Body of pancreas (tissue), 4 donors: Measurements from ENCODE around the gene CACNA1F. TPM values are rescaled to one million over a fixed set of nuclear protein-coding genes. Genes with fewer than 3 reads are reported as not detected.

Experiments used
- ATAC-seq: fragments of 150-250 bp; one replicate; pipeline ENCODE4 v1.9.1; 2016
- DNase-seq, 4 donors: peaks; one replicate each; pipeline ENCODE4 v3.0.0-alpha.2; 2019
- H3K27ac ChIP-seq, 4 donors: fragments of 200-600 bp; sonication (generic); 1 replicate in 3 of 4; 2 replicates in 1 of 4; pipeline versions ENCODE4 v1.5.1 to v1.6.1; 2016 to 2019; ENCODE audit warnings: mild to moderate bottlenecking in 1 of 4, mixed read lengths in 1 of 4, moderate library complexity in 1 of 4
- H3K27me3 ChIP-seq, 2 donors: fragments of 200-600 bp; sonication (generic); one replicate each; pipeline ENCODE4 v1.6.0; 2016; ENCODE audit warnings: mild to moderate bottlenecking in 1 of 2
- H3K36me3 ChIP-seq, 2 donors: fragments of 200-600 bp; sonication (generic); replicated peaks in 1 of 2; 2 replicates each; pipeline ENCODE4 v1.5.1; 2016; ENCODE audit warnings: low read depth in 2 of 2; ENCODE audit not compliant: insufficient read depth in 1 of 2
- H3K4me1 ChIP-seq: fragments of 200-600 bp; sonication (generic); one replicate; pipeline ENCODE4 v1.6.0; 2016
- H3K4me3 ChIP-seq, 2 donors: fragments of 200-600 bp; sonication (generic); 1 replicate in 1 of 2; 2 replicates in 1 of 2; pipeline ENCODE4 v1.5.1; 2016 to 2019
- H3K9me3 ChIP-seq, 3 donors: fragments of 200-600 bp; sonication (generic); 1 replicate in 2 of 3; 2 replicates in 1 of 3; pipeline ENCODE4 v1.5.1; 2016
- CTCF ChIP-seq, 7 experiments: fragments of 450-650 bp in 4 of 7; fragments of 200-600 bp in 3 of 7; sonication (generic) in 3 of 7; IDR thresholded peaks; one replicate each; pipeline ENCODE4 v1.5.1; 2016 to 2019; ENCODE audit warnings: antibody characterized with exemption in 7 of 7
- POLR2A ChIP-seq, 3 donors: fragments of 450-650 bp; IDR thresholded peaks; one replicate each; pipeline ENCODE4 v1.6.1; 2016; ENCODE audit warnings: antibody characterized with exemption in 3 of 3, mild to moderate bottlenecking in 2 of 3
- WGBS, 2 donors: methylation state at CpG; one replicate each; pipeline ENCODE4 v1.1.5; 2017; 5-methylcytosine and 5-hydroxymethylcytosine counted together
- intact Hi-C: fragments of 100-400 bp; cut with DNase I; formaldehyde crosslinking; loops from one replicate; pipeline ENCODE4 v1.15.1; 2023
- total RNA-seq, 2 donors: library from RNA; depleted of rRNA; stranded (reverse); fragments of >200 nt; gene quantifications; one replicate each; pipeline ENCODE4 v1.1.0, GENCODE V29; 2016

CACNA1F gene
- total RNA-seq, 2 donors from 2014 or later: 0.26 TPM; not detected in 1

- no peaks in the 10 kb centered on the region for H3K36me3 ChIP-seq
- no peak for ATAC-seq
- WGBS, 2 donors: 76 to 82% methylated on average over 6 of the region's 6 CpGs
- intact Hi-C loops: no loop called here
- H3K27me3 ChIP-seq: no peaks in the 10 kb centered on the region
- peaks cover 17% of the 10 kb centered on the region for H3K4me1 ChIP-seq
- no peaks in the 10 kb centered on the region for H3K9me3 ChIP-seq
- H3K4me3 ChIP-seq: no peak overlapping the region
- no peak for DNase-seq
- TF ChIP-seq CTCF (IDR thresholded peaks at IDR 0.05) (no peak), POLR2A (IDR thresholded peaks at IDR 0.05) (no peak)
- peak overlapping the region in 3 of 4 donors; percentile 77 to 87 (median 78) for H3K27ac ChIP-seq
Measured at GRCh38 chrX:49189606-49190005, 43.5 kb downstream of the CACNA1F start.

- Histone ChIP-seq H3K4me1 (peaks cover 20% of the 10 kb centered on the region), H3K9me3 (no peaks in the 10 kb centered on the region), H3K27me3 (no peaks in the 10 kb centered on the region), H3K36me3 (no peaks in the 10 kb centered on the region), H3K4me3 (no peak overlapping the region), H3K27ac (no peak overlapping the region)
- TF ChIP-seq CTCF (IDR thresholded peaks at IDR 0.05): no peak
- no peak for TF ChIP-seq POLR2A (IDR thresholded peaks at IDR 0.05)
- DNase-seq: no peak
- no peak for ATAC-seq
- intact Hi-C loops: no loop called here
- 66 to 70% methylated on average over 8 of the region's 8 CpGs for WGBS, 2 donors
Measured at GRCh38 chrX:49188468-49189076, 44.6 kb downstream of the CACNA1F start.

- H3K4me1 ChIP-seq: peaks cover 20% of the 10 kb centered on the region
- no peaks in the 10 kb centered on the region for H3K27me3 ChIP-seq
- H3K27ac ChIP-seq: peak overlapping the region in 1 of 4 donors; percentile 77
- ATAC-seq (no peak), DNase-seq (no peak)
- H3K4me3 ChIP-seq: no peak overlapping the region
- 69 to 74% methylated on average over 4 to 10 of the region's 10 CpGs for WGBS, 2 donors
- no peaks in the 10 kb centered on the region for H3K36me3 ChIP-seq
- intact Hi-C loops: no loop called here
- no peak for TF ChIP-seq CTCF (IDR thresholded peaks at IDR 0.05)
- TF ChIP-seq POLR2A (IDR thresholded peaks at IDR 0.05): no peak
- H3K9me3 ChIP-seq: no peaks in the 10 kb centered on the region
Measured at GRCh38 chrX:49187526-49187925, 45.6 kb downstream of the CACNA1F start.

GRCh38 chrX:49187028-49187394 lies 46.1 kb downstream of the CACNA1F start:
- no peaks in the 10 kb centered on the region for H3K36me3 ChIP-seq
- intact Hi-C loops: no loop called here
- ATAC-seq: no peak
- H3K4me3 ChIP-seq: no peak overlapping the region
- 63 to 70% methylated on average over 4 to 13 of the region's 15 CpGs for WGBS, 2 donors
- no peaks in the 10 kb centered on the region for H3K9me3 ChIP-seq
- no peaks in the 10 kb centered on the region for H3K27me3 ChIP-seq
- peaks cover 16% of the 10 kb centered on the region for H3K4me1 ChIP-seq
- H3K27ac ChIP-seq: peak overlapping the region in 3 of 4 donors; percentile 62 to 84 (median 77)
- DNase-seq: no peak
- TF ChIP-seq CTCF (IDR thresholded peaks at IDR 0.05) (no peak), POLR2A (IDR thresholded peaks at IDR 0.05) (no peak)
